Suprapubic skin (tissue), 4 donors: ENCODE results near the gene SHROOM2.

Source experiments
- CTCF ChIP-seq, 2 donors: fragments of 200-600 bp in 1 of 2; fragments of 450-650 bp in 1 of 2; sonication (generic) in 1 of 2; IDR thresholded peaks; one replicate each; pipeline ENCODE4 v1.5.1; 2016 to 2019; ENCODE audit warnings: antibody characterized with exemption in 2 of 2, mild to moderate bottlenecking in 1 of 2, moderate library complexity in 1 of 2
- EP300 ChIP-seq: sonication (generic); formaldehyde crosslinking; IDR thresholded peaks from one replicate; pipeline ENCODE4 v1.6.1; 2017; ENCODE audit warnings: antibody characterized with exemption
- POLR2A ChIP-seq, 2 donors: fragments of 450-650 bp; IDR thresholded peaks; one replicate each; pipeline ENCODE4 v1.6.1; 2017; ENCODE audit warnings: antibody characterized with exemption in 2 of 2, mild to moderate bottlenecking in 2 of 2, moderate library complexity in 2 of 2
- POLR2AphosphoS5 ChIP-seq, 3 donors: sonication (generic); formaldehyde crosslinking; IDR thresholded peaks; one replicate each; pipeline ENCODE4 v1.6.1; 2017; ENCODE audit warnings: antibody characterized with exemption in 3 of 3

GRCh38 chrX:9988762-9989161 lies 202.5 kb downstream of the SHROOM2 start:
- TF ChIP-seq CTCF (IDR thresholded peaks at IDR 0.05) (peak in 1 of 2 donors; percentile 27), POLR2AphosphoS5 (IDR thresholded peaks at IDR 0.05) (no peak), POLR2A (IDR thresholded peaks at IDR 0.05) (no peak), EP300 (no peak)
